ENCODE results near the gene CDK5R2. TPM values are rescaled to one million over a fixed set of nuclear protein-coding genes. Genes with fewer than 3 reads are reported as not detected.
"Not testable (repeated sequence)": the region's sequence is repeated elsewhere in the genome, so short reads cannot be mapped to it uniquely, and the experiment has no call there.

CDK5R2 gene
- polyA plus RNA-seq, 2 of the 4 experiments (the other 2 are of a cell fraction): 0.63 to 0.94 TPM

- ATAC-seq; H3K4me2 ChIP-seq; POLR2A ChIA-PET; CTCF ChIA-PET; DNase-seq (ENCODE audit: low read depth in 1 of 2, low spot score in 1 of 2); H3K27ac ChIP-seq; H3K9me3 ChIP-seq; H3K4me1 ChIP-seq; H3K4me3 ChIP-seq; FAIRE-seq: not testable (repeated sequence)
- 79% methylated on average over 3 of the region's 25 CpGs for WGBS (ENCODE audit: missing lambda C conversion rate)
Observed at GRCh38 chr2:218931751-218932150, 27.7 kb upstream of the CDK5R2 start.

- Histone ChIP-seq H3K27ac (no peak overlapping the region), H3K9me3 (no peaks in the 10 kb centered on the region), H3K4me3 (no peak overlapping the region), H3K4me2 (no peak overlapping the region), H3K4me1 (no peaks in the 10 kb centered on the region)
- CTCF ChIA-PET: interaction anchor here (1.0 to 3.5 kb wide), 3 partner anchors 47 to 68 kb away, joined by 3 to 12 read pairs (median 3); no protein-coding TSS in a partner anchor
- no peak for FAIRE-seq
- ATAC-seq: no peak
- DNase-seq (ENCODE audit: low read depth in 1 of 2, low spot score in 1 of 2): no peak
- WGBS (ENCODE audit: missing lambda C conversion rate): 81% methylated on average over 1 of the region's 1 CpG
- TF ChIP-seq HOXB5 (CRISPR knock-in tag; IDR thresholded peaks at IDR 0.05): no peak
- TF ChIP-seq GATA3 (IDR thresholded peaks at IDR 0.05; ENCODE audit: borderline replicate concordance): no peak
- no peak for TF ChIP-seq ZFP36 (IDR thresholded peaks at IDR 0.05; ENCODE audit: borderline replicate concordance, partially characterized antibody)
- no peak for TF ChIP-seq MYC (IDR thresholded peaks at IDR 0.05; ENCODE audit: borderline replicate concordance, low read length)
- POLR2A ChIA-PET: no interaction called here
Observed at GRCh38 chr2:218944759-218945404, 14.6 kb upstream of the CDK5R2 start.

GRCh38 chr2:218946621-218947020 is 12.8 kb upstream of the CDK5R2 start:
- no peak for DNase-seq (ENCODE audit: low read depth in 1 of 2, low spot score in 1 of 2)
- no peak for FAIRE-seq
- POLR2A ChIA-PET: no interaction called here
- no peaks in the 10 kb centered on the region for H3K4me1 ChIP-seq
- H3K9me3 ChIP-seq: no peaks in the 10 kb centered on the region
- H3K4me3 ChIP-seq: no peak overlapping the region
- ATAC-seq: no peak
- H3K4me2 ChIP-seq: no peak overlapping the region
- no peak for TF ChIP-seq CBX8 (IDR thresholded peaks at IDR 0.05)
- TF ChIP-seq JUNB (IDR thresholded peaks at IDR 0.05): no peak
- TF ChIP-seq CTCF (IDR thresholded peaks at IDR 0.05): no peak
- no peak for TF ChIP-seq CBX2 (IDR thresholded peaks at IDR 0.05; ENCODE audit: borderline replicate concordance, low read depth)
- TF ChIP-seq TFCP2L1 (CRISPR knock-in tag; IDR thresholded peaks at IDR 0.05): no peak
- CTCF ChIA-PET: interaction anchor here (3.5 kb wide), 1 partner anchor 49 kb away, joined by 12 read pairs; no protein-coding TSS in a partner anchor
- WGBS (ENCODE audit: missing lambda C conversion rate): 89% methylated on average over 1 of the region's 1 CpG
- H3K27ac ChIP-seq: no peak overlapping the region

GRCh38 chr2:218952160-218952559 is 7.3 kb upstream of the CDK5R2 start:
- no peak for ATAC-seq
- Histone ChIP-seq H3K9me3 (no peaks in the 10 kb centered on the region), H3K4me1 (no peaks in the 10 kb centered on the region), H3K4me2 (no peak overlapping the region), H3K4me3 (no peak overlapping the region), H3K27ac (no peak overlapping the region)
- 87% methylated on average over 7 of the region's 7 CpGs for WGBS (ENCODE audit: missing lambda C conversion rate)
- no peak for DNase-seq (ENCODE audit: low read depth in 1 of 2, low spot score in 1 of 2)
- POLR2A ChIA-PET: no interaction called here
- no peak for FAIRE-seq
- CTCF ChIA-PET: interaction anchor here (1.6 to 4.3 kb wide), 7 partner anchors 28 to 100 kb away, joined by 3 to 18 read pairs (median 6); no protein-coding TSS in a partner anchor
- TF ChIP-seq MAFK (IDR thresholded peaks at IDR 0.05; ENCODE audit: partially characterized antibody) (peak; percentile 80), POLR2A (IDR thresholded peaks at IDR 0.05; ENCODE audit: low read length) (no peak)

- POLR2A ChIA-PET: no interaction called here
- no peak for FAIRE-seq
Observed at GRCh38 chr2:218953366-218953954, 6.0 kb upstream of the CDK5R2 start.

More at GRCh38 chr2:218953366-218953954, 6.0 kb upstream of the CDK5R2 start:
- CTCF ChIA-PET: interaction anchor here (0.6 to 4.3 kb wide), 8 partner anchors 27 to 758 kb away, joined by 3 to 18 read pairs (median 6); no protein-coding TSS in a partner anchor
- H3K4me1 ChIP-seq: no peaks in the 10 kb centered on the region
- ATAC-seq (peak in 1 of 2 experiments; percentile 68; a peak in 3 of 6 replicates), DNase-seq (ENCODE audit: low read depth in 1 of 2, low spot score in 1 of 2) (no peak)
- TF ChIP-seq HOXB13 (CRISPR knock-in tag; IDR thresholded peaks at IDR 0.05; ENCODE audit: low read depth) (no peak), RAD21 (conservative IDR thresholded peaks at IDR 0.05 in 1 of 2, IDR thresholded peaks at IDR 0.05 in 1 of 2) (0 out of 5 replicates have a peak, but pooled peaks of 1 of the 2 experiments have one; percentile 7)
- no peak overlapping the region for H3K4me2 ChIP-seq
- no peak overlapping the region for H3K4me3 ChIP-seq
- H3K27ac ChIP-seq: no peak overlapping the region
- H3K9me3 ChIP-seq: no peaks in the 10 kb centered on the region
- WGBS (ENCODE audit: missing lambda C conversion rate): 61% methylated on average over 14 of the region's 18 CpGs

Measured in A549 (cell line).